KBM-7 (cell line): ENCODE measurements around the gene TELO2.
A peak's percentile ranks its signal among the peaks of the same experiment; 100 is the strongest.

Experiments used
- DNase-seq: peaks from one replicate; pipeline ENCODE4 v3.0.0-alpha.2; 2015
- in situ Hi-C: fragments of 300-500 bp; cut with MboI; formaldehyde crosslinking; loops from 2 replicates; pipeline ENCODE4 v1.14.3; 2020; ENCODE audit warnings: low sequenced_read_pairs, low pct_unique_long_range_greater_than_20kb, mixed read lengths

The TELO2 gene

GRCh38 chr16:1542533-1542932, 49.4 kb downstream of the TELO2 start:
- in situ Hi-C loops = no loop called here

GRCh38 chr16:1543085-1543896, 50.1 kb downstream of the TELO2 start:
- peak; percentile 94 for DNase-seq
- in situ Hi-C loops = no loop called here

More at GRCh38 chr16:1542533-1542932, 49.4 kb downstream of the TELO2 start:
- no peak for DNase-seq

- peak; percentile 52 for DNase-seq
- in situ Hi-C loops = no loop called here
Measured at GRCh38 chr16:1545044-1546040, 52.2 kb downstream of the TELO2 start.

GRCh38 chr16:1546430-1546829, 53.3 kb downstream of the TELO2 start:
- DNase-seq = no peak
- in situ Hi-C loops = no loop called here

GRCh38 chr16:1548233-1548632, 55.1 kb downstream of the TELO2 start:
- no peak for DNase-seq
- in situ Hi-C loops = no loop called here

GRCh38 chr16:1548727-1549126, 55.6 kb downstream of the TELO2 start:
- no peak for DNase-seq
- in situ Hi-C loops = no loop called here

GRCh38 chr16:1550069-1550468, 56.9 kb downstream of the TELO2 start:
- in situ Hi-C loops = no loop called here
- no peak for DNase-seq

- no peak for DNase-seq
- in situ Hi-C loops = no loop called here
Measured at GRCh38 chr16:1550696-1551095, 57.5 kb downstream of the TELO2 start.

- no peak for DNase-seq
- in situ Hi-C loops = no loop called here
Measured at GRCh38 chr16:1551166-1551565, 58.0 kb downstream of the TELO2 start.

GRCh38 chr16:1552129-1552528, 59.0 kb downstream of the TELO2 start:
- DNase-seq = no peak
- in situ Hi-C loops = no loop called here

GRCh38 chr16:1553946-1554825, 61.0 kb downstream of the TELO2 start:
- DNase-seq = no peak
- in situ Hi-C loops = no loop called here

- no peak for DNase-seq
- in situ Hi-C loops = no loop called here
Measured at GRCh38 chr16:1554826-1555445, 61.8 kb downstream of the TELO2 start.

GRCh38 chr16:1556254-1556653, 63.1 kb downstream of the TELO2 start:
- in situ Hi-C loops = no loop called here
- no peak for DNase-seq

GRCh38 chr16:1557074-1557473, 63.9 kb downstream of the TELO2 start:
- in situ Hi-C loops = no loop called here
- no peak for DNase-seq

- DNase-seq = no peak
- in situ Hi-C loops = no loop called here
Measured at GRCh38 chr16:1557576-1557975, 64.4 kb downstream of the TELO2 start.

GRCh38 chr16:1559446-1559975, 66.4 kb downstream of the TELO2 start:
- DNase-seq = no peak
- in situ Hi-C loops = no loop called here
